Bronchial epithelial cell (primary cell): ENCODE results near the gene UBD. TPM values are rescaled to one million over a fixed set of nuclear protein-coding genes. Genes with fewer than 3 reads are reported as not detected.
A peak's percentile ranks its signal among the peaks of the same experiment; 100 is the strongest.

Experiments used
- DNase-seq: peaks from one replicate; pipeline ENCODE4 v3.0.0-alpha.2; 2010; ENCODE audit warnings: low read depth
- FAIRE-seq: peaks from 2 replicates; lab custom pipeline; 2011; peaks lifted over from hg19 to GRCh38; lab: Jason Lieb, UNC
- H3K27me3 ChIP-seq: 2 replicates; pipeline ENCODE4 v1.5.1; 2011; ENCODE audit warnings: low read length; ENCODE audit not compliant: control insufficient read depth, insufficient read depth
- H3K36me3 ChIP-seq: 2 replicates; pipeline ENCODE4 v1.5.1; 2011; ENCODE audit warnings: low read length; ENCODE audit not compliant: control insufficient read depth, insufficient read depth
- H3K4me3 ChIP-seq: 2 replicates; pipeline ENCODE4 v1.5.1; 2011; ENCODE audit warnings: mild to moderate bottlenecking, low read depth, low read length, control low read depth
- total RNA-seq: library from RNA; depleted of rRNA; stranded (reverse); fragments of >200 nt; gene quantifications from 2 replicates; pipeline ENCODE4 v1.2.1, GENCODE V29; 2014
- TF ChIP-seq, protein P1 (sequence below): IDR thresholded peaks from 2 replicates; pipeline ENCODE4 v1.5.1; 2011; ENCODE audit warnings: mild to moderate bottlenecking, moderate library complexity, low read length, control low read depth, inconsistent platforms; ENCODE audit not compliant: insufficient read depth, severe bottlenecking

The UBD gene
- total RNA-seq, 1 donor from 2014 or later, result not detected

DNA sequence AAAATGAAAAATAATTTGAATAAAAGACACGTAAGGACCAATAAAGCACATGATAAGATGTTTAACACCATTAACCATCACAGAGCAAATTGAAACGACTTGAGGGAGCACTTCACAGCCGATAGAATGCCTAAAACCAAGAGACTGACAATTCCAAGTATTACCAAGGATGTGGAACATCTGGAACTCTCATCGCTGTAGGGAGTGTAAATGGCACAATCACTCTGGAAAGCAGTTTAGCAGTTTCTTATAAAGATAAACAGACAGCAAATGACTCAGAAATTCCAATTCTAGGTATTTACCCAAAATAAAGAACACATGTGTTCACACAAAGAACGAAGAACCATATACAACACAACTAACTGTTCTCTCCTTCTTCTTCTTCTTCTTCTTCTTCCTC lies 8.5 kb upstream of the UBD start:
- TF ChIP-seq, protein P1, sequence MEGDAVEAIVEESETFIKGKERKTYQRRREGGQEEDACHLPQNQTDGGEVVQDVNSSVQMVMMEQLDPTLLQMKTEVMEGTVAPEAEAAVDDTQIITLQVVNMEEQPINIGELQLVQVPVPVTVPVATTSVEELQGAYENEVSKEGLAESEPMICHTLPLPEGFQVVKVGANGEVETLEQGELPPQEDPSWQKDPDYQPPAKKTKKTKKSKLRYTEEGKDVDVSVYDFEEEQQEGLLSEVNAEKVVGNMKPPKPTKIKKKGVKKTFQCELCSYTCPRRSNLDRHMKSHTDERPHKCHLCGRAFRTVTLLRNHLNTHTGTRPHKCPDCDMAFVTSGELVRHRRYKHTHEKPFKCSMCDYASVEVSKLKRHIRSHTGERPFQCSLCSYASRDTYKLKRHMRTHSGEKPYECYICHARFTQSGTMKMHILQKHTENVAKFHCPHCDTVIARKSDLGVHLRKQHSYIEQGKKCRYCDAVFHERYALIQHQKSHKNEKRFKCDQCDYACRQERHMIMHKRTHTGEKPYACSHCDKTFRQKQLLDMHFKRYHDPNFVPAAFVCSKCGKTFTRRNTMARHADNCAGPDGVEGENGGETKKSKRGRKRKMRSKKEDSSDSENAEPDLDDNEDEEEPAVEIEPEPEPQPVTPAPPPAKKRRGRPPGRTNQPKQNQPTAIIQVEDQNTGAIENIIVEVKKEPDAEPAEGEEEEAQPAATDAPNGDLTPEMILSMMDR, result no peak
- H3K27me3 ChIP-seq, result no peaks in the 10 kb centered on the region
- H3K36me3 ChIP-seq, result no peaks in the 10 kb centered on the region
- no peak overlapping the region for H3K4me3 ChIP-seq
- no peak for FAIRE-seq
- no peak for DNase-seq

DNA sequence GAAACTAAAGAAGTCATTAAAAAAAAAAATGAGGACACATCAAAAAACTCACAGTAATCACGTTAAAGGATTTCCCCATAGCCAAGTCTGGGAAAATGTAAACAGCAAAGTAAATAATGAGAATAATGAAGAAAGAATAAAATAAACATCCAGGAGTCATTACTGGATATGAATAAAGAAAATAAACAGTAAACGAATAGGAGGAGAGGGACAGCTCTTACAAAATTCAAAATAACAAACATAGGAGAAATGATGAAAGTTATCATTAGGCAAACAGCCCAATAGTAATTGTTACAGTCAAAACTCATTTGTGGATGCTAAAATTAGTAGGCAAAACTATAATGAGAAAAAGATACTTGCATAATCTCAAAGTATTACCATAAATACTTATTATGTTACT lies 8.0 kb upstream of the UBD start:
- TF ChIP-seq, protein P1, result no peak
- no peak for FAIRE-seq
- no peaks in the 10 kb centered on the region for H3K36me3 ChIP-seq
- DNase-seq, result no peak
- H3K27me3 ChIP-seq, result no peaks in the 10 kb centered on the region
- no peak overlapping the region for H3K4me3 ChIP-seq

DNA sequence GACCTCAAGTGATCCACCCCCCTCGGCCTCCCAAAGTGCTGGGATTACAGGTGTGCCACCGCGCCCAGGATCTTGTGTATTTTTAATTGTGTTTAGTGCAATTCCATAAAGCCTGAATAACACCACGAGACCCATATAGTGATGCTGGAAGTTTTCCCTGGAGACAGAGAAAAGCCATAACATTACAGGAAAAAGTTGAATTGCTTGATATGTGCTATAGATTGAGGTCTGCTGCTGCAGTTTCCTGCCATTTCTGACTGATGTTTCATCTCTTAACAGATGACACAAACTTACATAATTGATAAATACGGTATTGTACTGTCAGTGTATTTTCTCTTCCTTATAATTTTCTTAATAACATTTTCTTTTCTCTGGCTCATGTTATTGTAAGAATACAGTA lies 7.3 kb upstream of the UBD start:
- FAIRE-seq, result no peak
- Histone ChIP-seq H3K27me3 (no peaks in the 10 kb centered on the region), H3K36me3 (no peaks in the 10 kb centered on the region), H3K4me3 (no peak overlapping the region)
- DNase-seq, result no peak
- TF ChIP-seq, protein P1, result no peak

DNA sequence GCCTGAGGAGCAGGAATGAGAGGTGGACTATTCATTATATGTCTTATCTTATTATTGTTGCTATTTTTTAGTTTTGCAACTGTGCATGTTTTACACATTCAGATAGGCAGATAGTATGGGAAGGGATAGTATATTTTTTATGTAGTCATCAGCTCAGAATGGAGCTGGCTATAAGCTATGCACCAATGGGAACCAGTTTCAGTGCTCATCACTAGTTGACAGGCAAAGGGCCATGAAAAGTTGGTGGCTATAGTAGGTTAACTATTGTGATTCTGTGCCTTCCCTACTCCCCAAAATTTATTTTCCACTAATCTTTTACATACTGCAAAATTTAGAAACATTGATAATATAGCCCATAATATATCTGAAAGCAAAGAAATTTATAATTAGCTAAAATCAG lies 5.3 kb upstream of the UBD start:
- DNase-seq (peak; percentile 5), FAIRE-seq (no peak)
- peaks cover 3% of the 10 kb centered on the region for H3K27me3 ChIP-seq
- TF ChIP-seq, protein P1, result no peak
- H3K4me3 ChIP-seq, result no peak overlapping the region
- no peaks in the 10 kb centered on the region for H3K36me3 ChIP-seq

DNA sequence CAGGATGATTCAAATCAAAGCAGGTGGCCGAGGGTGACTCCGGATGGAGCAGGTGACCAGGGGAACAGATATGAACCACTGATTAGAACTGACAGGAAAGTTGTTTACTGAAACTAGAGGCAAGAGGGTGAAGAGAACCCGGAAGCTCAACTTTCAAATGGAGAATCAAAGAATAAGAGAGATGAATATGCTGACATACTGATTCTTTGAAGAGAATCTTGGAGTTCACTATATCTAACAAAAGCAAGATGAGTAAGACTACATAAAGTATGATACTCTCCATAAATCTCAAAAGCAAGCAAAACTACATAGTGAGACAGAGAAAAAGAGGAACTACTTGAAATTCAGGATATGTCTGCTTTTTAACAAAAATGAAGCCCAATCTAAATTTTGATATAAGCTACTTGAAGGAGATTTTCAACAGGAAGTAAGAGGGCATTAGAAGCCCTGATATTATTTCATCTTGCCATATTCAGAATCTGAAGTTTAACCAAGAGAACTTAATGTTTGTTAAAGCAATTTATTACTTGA lies 4.0 kb upstream of the UBD start:
- TF ChIP-seq, protein P1, result no peak
- Histone ChIP-seq H3K36me3 (no peaks in the 10 kb centered on the region), H3K4me3 (no peak overlapping the region), H3K27me3 (peaks cover 4% of the 10 kb centered on the region)
- no peak for DNase-seq
- FAIRE-seq, result no peak

DNA sequence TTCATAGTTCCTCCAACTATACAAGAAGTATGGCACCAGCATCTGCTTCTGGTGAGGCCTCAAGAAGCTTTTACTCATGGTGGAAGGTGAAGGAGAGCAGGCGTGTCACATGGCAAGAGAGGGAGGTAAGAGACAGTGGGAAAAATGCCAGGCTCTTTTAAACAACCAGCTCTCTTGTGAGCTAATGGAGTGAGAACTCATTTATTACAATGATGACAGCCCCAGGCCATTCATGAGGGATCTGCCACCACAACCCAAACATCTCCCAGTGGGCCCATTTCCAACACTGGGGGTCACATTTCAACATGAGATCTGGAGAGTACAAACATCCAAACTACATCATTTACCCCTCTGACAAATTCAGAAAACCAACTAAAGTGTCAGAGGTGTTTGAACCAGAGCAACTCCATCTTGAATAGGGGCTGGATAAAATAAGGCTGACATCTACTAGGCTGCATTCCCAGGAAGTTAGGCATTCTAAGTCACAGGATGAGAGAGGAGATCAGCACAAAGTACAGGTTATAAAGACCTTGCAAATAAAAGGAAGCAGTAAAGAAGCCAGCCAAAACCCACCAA lies 2.2 kb upstream of the UBD start:
- DNase-seq, result no peak
- TF ChIP-seq, protein P1, result no peak
- Histone ChIP-seq H3K36me3 (no peaks in the 10 kb centered on the region), H3K27me3 (peaks cover 4% of the 10 kb centered on the region), H3K4me3 (no peak overlapping the region)
- no peak for FAIRE-seq
